Fibroblast of skin of left biceps (primary cell): ENCODE data around the gene HOXA7.

Source experiments
- DNase-seq, 2 experiments: peaks; one replicate each; pipeline ENCODE4 v3.0.0-alpha.2; 2013; ENCODE audit warnings: low read depth in 2 of 2

Gene HOXA7

DNA sequence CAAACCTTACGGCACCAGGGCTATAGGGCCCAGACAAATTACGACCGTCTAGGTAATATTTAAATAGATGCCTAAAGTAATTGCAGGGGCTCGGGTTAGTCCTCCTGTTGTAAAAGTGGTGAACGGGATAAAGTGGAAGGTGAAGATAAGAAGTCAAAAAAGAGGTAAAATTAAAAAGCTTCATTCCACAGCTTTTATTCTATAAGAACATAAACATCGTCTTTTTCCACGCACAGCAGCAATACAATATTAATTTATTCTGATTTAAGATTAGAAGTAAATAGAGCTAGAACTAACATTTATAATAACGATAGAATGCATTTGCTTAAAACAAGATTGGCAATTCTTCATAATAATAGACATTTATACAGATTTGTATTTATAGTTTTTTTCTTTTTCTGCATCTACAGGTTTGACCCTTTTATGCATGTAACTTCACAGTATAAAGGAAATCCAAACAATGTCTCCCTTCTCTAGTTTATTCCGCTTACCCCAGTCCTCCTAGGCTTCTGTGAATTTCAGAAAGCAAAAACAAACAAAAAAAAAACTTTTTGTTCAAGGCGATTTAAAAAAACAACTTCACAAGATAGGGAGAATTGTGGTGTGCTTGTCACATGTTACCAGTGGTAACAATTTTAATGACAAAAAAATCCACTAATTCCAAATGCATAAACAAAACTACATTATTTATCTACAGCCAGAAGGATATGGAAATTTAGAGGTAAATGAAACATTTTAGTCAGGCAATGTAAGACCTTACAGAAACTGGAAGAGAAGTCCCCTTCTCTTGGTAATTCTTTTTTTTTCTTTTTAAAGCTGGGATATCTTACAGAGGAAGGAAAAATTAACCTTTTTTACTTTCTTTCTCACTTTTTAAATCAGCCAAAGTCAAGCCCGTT, 14.2 kb upstream of the HOXA7 start:
- DNase-seq: no peak

DNA sequence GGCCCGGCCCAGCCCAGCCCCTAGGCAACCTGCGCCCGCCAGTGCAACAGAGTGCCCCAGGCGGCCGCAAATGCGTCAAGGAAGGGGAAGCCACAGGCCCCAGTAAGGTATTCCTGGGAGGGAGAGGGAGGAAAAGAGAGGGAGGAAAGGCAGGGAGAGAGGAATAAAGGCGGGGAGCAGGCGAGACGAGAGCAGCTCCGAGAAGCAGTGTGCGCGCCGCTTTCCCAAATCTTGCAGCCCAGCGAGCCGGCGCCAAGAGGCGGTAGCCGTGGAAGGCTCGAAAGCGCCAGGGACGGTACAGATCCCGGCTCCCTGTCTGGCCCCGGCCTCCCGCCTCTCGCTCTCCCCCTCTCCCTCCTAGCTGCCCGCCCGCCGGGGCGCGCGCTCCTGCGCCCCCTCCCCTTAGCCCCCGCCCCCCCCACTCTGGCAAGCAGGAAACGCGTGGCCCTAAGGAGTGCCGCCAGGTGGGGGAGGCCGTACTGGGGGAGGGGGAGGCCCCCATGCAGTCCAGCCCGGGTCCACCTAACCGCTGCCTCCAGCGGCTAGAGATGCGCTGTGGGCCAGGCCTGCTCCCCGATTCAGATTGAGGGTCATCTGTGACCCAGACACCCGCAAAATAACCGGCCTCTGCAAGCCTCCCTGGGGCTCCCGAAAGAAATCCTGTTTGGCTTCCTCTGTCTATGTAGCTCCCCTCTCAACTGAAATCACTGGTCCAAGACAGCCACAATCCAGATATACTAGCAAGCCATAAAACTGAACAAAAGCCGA, 13.4 kb upstream of the HOXA7 start:
- DNase-seq: no peak

- DNase-seq: no peak
These were observed 11.9 kb upstream of the HOXA7 start for GRCh38 chr7:27168265-27168947.

DNA sequence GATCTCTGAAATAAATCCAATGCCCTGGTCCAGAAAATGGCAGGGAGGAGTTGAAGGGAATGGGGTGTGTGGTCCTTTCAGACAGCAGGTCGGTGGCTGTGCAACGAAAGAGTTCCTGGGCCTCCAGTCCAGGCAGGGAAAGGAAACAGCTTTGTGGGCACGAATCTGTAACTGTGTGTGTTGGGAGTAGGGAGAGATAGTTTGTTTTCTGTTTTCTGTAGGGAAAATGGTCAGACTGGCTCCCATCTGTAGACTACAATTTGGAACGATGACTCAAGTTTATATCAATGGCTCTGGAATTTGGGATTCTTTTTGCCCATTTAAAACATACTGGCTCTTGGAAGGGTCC, 11.4 kb upstream of the HOXA7 start:
- DNase-seq: no peak

DNA sequence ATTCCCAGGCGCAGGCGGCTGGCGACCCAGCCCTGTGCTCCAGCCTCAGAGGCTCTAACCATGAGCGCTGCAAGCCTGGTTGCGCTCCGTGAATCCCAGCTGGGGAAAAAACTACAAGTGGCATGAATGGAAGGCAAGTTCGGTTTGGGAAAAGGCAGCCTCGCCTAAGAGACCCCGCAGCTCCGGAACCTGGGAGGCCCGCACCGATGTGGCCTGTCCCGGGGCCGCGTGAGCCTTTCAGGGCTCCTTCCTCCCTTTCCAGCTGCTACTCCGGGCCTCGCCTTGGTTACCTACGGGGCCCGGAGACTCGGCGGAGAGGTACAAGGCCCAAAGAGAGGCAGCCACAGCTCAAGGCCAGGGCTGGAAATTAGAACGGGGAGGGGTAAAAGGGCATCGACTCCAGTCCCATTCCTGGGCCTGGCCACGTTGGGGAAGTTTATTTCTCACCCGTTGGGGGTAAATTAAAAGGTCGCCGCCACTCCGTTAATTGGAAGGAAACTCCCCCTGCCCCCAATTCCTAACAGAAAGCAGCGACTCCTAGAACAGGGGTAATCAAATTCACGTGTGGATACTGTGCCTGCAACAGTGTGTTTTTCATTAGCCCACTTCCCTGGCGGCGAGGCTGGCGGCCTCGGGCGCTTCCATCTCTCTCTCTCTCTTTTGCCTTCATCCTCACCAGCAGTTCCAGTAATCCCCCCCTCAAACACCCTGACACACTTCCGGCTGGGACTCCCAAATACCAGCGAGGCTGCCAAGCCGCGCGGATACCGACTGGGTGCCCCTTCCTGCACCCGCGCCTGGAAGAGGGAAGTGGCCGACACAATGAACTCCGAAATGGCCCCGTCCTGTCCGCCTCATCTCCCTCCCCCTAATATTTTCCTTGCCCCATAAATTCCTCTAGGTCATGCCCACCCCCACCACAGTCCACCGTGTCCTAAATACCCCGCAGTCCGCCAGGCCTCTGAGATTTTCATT, 10.3 kb upstream of the HOXA7 start:
- DNase-seq: peak; percentile 54 to 55

DNA sequence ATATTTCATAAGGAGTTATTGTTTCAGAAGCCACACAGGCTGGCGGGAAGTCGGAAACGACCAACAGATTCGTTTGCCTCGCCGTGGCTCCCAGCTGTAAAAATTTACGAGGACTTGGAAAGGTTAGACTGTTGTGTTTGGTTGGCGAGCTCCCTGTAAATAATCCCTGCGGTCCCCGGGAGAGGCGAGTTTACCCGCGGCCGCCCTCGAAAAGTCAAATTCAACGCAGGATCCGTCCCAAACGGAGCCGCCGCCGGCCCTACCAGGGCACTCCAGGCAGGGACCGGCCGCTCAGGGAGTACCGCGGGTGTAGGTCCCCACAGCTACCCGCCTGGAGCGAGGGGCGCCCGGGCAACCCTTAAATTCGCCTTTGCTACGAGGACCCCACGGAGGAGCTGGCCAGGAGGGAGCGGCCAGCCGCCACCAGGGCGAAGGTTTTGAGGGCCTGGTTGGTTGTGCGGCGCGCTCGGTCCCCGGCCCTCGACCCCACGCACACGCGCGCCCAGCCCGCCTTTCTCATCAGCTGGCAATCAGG, 9.6 kb upstream of the HOXA7 start:
- no peak for DNase-seq

GRCh38 chr7:27165089-27165995, 8.9 kb upstream of the HOXA7 start, which contains the start of gene HOXA9:
HOXA9 (minus strand) TSS chr7:27165537; CDS start chr7:27165457, 80 bp downstream.
- DNase-seq: peak; percentile 91 to 92

- DNase-seq: no peak
These were observed 8.1 kb upstream of the HOXA7 start for GRCh38 chr7:27164367-27165088.

GRCh38 chr7:27164045-27164366, 7.5 kb upstream of the HOXA7 start:
- no peak for DNase-seq

DNA sequence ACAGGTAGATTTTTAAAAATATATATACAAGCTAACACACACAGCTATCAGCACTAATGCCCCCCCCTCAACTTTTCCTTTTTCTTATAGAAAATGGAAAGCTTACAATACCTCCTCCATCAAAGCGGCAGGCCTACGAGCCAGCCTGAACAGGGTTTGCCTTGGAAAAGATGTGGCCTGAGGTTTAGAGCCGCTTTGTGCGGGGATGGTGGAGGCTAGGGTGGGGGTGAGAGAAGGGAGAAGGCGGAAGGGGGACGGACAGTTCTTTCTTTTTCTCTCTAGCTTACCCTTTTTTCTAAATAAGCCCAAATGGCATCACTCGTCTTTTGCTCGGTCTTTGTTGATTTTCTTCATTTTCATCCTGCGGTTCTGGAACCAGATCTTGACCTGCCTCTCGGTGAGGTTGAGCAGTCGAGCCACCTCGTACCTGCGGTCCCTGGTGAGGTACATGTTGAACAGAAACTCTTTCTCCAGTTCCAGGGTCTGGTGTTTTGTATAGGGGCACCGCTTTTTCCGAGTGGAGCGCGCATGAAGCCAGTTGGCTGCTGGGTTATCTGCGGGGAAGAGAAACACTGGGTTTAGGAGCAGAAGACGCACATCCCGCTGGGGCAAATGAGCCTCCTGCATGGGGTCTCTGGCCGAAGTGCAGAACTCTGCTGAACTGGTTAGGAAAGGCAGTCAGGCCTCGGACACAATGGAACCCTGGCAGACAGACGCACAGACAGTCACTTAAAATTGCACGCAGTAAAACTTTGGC, 7.0 kb upstream of the HOXA7 start:
- DNase-seq: no peak

DNA sequence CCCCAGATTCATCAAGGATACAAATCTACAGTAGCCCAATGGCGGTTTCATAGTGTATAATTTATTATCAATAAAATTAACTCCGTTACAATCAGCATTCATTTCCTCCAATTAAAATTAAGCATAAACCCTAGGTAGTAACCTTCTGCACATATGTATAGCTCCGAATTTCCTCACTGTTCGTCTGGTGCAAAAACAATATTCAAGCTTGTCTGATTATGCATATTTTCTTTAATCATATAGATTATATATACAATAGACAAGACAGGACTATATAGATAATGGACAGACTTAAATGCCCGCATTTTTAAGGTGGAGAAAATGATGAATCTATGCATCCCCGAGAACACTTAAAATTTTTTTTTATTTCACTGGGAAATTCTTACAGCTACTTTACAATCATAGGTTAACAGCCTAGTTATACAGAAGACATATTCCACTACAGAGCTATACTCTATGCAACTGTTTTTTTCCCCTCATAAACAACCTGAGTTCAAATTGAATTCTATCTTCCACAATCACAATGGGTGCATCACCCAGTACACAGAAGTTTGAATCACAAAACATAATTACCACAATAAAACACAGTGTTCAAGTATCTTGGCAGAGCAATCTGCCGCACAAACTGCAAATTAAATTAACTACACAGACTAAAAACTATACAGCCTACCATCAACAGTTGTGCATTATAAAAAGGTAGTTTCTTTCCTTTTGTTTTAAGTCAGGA, 6.2 kb upstream of the HOXA7 start:
- no peak for DNase-seq

DNA sequence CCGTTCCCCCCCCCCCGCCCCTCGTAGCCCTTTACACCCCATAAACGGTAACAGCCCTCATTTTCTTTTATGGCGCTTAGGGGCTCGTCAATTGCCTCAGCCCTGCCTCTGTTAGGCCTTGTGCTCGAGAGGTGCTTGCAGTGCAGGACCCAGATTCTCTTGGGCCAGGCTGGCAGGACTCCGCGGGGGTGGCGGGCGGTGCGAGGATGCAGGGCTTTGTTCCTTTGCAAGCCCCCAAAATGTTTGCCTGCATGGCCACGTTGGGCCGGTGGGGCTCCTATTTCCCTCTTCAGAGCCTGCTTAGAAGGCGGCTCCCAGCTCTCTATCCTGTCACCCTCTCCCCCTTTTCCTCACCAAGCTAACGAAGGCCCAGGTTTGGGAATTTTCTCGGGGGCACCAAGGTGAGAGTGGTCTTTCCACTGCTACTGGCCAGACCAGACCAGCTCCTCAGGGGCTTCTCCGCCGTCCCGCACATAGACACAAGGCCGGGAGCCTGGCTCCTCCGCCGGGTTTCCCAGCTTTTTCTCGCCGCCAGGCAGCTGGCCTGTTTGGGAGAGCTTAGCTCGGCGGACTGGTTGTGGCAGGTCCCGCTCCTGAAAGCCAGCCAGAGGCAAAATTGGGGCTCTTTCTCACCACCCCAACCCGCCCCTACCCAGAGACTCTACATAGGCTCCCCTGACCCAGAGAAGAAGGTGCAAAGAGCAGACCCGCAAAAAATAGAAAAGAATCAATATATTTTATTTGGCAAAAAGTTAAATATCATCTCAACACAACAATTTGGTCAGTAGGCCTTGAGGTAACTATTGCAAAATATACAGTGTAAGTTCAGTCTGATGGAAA, 5.5 kb upstream of the HOXA7 start:
- no peak for DNase-seq

- no peak for DNase-seq
These were observed 4.8 kb upstream of the HOXA7 start for GRCh38 chr7:27161214-27161720.

DNA sequence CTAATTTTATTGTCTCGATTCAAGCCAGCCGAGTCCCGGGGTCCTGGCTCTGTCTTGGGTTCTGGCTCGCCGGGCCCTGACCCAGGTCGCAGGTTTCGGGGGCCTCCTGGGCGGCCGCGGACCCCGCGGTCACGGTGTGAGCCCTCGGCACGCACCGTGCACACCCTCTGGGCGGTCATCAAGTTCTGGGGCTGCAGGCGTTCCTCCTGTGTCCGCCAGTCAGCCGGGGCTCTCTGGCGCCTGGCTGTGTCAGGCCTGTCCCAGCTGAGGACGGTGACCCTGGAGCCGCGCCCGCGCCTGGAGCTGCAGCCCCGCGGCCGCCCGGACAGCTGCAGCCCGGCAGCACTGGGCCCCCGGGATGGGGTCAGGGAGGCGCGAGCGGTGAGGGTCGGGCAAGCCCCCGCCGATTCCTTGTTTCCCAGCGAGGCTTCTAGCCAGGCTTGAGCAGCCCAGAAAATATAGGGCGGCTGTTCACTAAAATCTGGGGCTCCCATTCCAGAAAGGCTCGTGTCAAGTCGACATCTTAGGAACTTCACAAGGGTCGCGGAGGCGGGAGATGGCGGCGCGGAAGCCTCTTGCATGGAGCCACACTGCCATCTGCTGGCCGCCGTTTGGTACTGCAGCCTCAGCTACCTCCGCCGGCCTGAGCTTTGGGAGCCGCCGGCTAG, 4.2 kb upstream of the HOXA7 start:
- DNase-seq: peak; percentile 51 to 58

DNA sequence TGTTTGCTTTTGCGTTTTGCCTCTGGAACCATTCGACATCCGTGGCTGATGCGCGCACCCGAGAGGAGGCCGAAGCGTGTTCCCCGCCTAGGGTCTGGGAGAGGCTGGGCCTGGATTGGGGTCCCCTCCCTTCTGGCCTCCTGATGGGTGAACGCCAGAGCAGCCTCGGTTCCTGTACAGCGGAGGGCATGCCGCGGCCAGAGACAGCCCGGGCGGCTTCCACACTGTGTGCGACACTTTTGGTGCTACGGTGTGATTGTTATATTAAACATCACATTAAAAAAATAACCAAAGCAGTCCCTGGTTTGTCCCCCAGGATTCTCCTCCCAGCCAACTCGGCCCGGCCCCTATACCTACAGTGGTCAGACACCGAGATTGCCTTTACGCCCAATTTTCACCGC, 3.7 kb upstream of the HOXA7 start:
- DNase-seq: no peak
